HG03342 (cell line): Measurements from ENCODE around the gene PPFIA4.

Source experiments
- ATAC-seq: cut with Tn5 transposase; IDR thresholded peaks from one replicate; pipeline ENCODE4 v1.9.1; 2021; ENCODE audit warnings: mild to moderate bottlenecking, moderate library complexity; ENCODE audit not compliant: unreplicated experiment

The PPFIA4 gene

DNA sequence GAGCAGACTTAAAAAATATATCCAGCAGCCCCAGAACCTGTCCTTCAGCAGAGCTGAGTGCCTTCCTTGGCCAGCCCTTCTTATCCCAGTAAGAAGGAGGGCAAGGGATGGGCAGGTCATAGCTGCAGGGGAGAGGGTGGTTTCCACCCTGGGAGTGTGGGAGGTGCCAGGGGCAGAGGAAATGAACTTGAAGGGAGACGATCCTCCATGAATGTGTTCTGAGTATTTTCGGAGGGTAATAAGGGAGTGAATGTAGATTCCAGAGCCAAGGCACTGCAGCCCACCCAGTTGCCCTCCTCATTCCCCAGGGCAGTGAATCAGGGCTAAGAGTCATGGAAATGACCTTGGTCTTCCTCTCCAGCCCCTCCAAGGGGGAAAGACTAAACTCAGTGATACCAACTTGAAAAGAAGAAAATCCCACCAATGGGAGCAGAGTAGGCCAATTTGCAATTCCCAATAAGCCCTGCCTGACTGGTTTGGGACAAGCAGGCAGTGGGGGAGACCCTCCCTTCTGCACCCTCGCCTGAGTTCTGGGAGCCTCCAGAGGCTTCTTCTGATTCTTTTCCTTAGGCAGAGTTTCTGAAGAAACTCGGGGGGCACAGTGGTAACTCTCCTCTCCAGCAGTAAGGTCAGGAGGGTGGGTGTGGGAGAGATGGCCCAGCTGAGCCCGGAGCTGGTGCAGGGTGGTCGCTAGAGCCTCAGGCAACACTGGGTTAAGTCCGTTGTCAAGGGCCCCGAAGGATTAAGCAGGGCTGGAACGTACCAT lies 55.4 kb downstream of the PPFIA4 start:
- no peak for ATAC-seq

GRCh38 chr1:203082231-203082505 lies 55.9 kb downstream of the PPFIA4 start:
- ATAC-seq, result no peak

GRCh38 chr1:203082571-203083462 lies 56.5 kb downstream of the PPFIA4 start:
- no peak for ATAC-seq

DNA sequence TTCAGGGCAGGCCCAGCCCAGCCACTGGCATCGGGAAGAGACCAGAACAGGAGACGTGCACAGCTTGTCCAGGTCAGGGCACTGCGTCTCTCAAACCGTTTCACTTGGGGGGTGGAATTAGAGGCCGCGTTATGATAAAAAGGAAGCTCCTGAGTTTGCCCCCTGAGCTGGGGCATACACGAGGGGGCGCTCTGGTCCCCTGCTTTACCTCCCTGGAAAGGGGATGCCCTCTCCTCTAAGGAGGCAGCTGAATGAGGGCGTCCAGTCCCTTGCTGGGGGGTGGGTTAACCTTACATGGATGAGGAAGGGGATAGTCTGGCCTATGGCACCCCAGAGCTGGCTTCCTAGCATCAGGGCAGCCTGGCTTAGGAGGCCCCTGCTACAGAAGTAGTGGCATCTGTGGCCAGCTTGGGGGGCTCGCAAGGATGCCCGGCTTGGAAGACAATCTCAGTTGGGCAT lies 57.2 kb downstream of the PPFIA4 start:
- no peak for ATAC-seq

DNA sequence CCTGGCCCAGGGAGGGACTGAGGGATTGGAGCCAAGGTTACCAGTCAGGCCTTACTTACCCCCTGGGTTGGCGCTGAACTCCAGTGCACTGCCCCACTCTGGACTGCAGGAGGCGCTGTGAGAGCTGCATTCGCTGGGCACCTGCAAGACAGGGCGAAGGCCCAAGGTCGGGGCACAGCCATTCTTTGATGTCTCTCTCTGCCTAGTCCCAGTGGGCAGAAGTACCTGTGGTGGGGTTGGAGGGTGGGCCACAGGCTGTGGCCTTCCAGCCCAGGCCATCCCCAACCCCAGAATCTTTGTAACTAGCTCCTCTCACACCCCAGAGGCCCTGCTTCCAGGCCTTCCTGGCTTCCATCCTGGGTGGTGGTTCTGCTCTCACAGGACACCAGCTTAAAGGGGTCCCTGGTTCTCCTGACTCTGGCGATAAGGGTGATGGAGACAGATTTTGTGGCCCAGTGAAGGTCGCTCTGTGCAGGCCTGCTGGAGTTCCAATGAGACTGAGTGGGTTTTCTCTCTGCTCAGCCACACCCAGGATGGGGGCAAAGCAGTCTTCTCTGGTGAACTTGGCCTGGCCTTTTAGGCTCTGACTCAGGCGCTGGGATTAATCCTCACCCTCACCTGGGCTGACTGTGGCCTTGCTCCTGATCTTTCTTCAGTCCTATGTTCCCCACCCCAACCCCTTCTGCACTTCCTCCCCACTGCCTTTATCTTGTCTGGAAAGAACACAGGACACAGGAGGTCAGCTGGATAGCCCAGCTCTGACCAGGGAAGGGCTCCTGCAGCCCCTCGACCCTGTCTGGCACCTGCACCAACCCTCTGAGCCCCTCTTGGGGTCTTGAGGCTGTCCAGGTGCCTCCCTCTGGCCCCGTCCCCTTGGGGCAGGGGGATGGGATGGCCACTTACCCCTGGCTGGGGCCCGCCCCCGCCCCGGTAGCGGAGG lies 58.6 kb downstream of the PPFIA4 start:
- ATAC-seq, result no peak

DNA sequence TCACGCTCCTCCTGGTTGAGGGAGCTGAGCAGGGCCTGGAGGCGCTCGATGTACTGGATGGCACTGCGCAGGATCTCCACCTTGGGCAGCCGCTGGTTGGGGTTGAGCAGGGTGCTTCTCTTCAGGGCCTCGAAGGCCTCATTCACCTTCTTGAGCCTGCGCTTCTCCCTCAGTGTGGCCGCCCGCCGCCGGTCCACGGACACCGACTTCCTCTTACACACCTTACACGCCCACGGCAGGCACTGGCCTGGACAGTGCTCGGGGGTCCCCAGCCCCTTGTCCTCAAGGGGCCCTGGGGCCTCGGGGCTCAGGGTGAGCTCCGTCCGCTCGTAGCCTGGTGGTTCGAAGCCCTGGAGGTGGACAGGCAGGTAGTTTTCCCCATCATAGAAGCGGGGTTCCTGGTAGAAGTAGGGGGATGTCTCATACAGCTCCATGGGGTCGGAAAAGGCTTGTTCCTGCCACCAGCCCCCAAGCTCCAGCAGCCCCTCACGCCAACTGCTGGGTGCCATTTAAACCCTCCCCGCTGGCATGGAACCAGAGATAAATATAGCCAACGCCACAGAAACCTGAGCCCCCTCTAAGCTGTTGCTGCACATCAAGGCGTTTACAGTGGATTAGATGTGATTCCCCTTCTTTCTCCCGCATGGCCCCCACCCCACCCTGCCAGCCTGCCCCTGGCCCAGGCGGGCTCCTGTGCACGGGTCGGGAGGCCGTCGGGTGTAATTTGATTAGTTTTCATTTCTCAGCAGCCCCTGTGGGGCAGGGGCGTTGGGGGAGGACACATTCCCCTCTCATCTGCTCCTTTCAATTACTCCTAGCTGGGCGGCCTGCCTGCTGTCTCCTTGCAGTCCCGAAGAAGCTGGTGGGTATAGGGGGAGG lies 59.5 kb downstream of the PPFIA4 start, which contains the start of gene MYOG:
Gene MYOG, minus strand, starts transcription at position 485 of the 879 bp plus-strand sequence. Its CDS starts 51 bp downstream, at position 434.
- no peak for ATAC-seq

- no peak for ATAC-seq
Measured at GRCh38 chr1:203086992-203087763, 60.9 kb downstream of the PPFIA4 start.

DNA sequence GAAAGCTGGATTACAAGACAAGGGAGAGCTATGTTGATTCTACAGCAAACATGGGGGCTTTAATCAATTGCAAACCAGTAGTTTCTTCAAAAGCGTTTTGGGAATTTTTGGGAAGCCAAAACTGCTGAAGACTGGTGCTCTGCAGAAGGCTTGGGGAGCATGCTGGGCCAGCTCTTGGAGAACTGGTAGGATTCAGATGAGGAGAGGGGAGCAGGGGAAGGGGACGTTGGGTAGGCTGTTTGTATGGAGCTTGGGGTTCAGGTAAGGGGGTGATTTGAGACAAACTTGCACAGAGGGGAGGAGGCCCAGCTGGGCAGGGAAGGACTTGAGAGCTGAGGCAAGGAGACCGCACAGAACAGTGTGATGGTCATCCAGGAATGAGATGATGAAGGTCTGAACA lies 62.1 kb downstream of the PPFIA4 start:
- ATAC-seq, result no peak

DNA sequence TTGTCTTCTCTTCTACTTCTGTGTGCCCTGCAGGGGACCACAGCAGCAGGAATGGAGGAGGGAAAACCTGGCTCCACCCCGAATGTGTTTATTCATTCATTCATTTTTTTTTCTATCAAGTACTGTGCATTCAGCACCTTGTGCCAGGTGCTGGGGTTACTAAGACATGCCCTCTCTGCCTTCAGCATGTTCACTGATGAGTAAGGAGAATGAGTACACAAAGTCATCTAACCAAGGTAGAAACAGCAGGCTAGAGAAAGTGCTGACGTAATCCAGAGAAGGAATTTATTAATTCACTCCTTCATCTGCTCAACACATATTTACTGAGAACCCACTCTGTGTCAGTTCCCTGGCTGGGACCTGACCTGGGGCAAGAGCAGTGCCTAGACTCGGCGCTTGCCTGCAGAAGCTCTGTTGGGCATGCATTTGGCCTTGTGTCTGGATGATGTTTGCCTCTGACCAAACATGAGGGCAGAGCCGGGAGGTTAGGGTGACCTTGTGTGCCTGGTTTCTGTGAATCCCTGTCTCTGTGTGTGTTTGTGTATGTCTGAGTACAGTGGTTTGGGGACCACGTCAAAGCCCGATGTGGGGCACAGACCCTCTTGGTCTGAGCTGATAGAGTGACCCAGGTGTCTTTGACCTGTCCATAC lies 62.8 kb downstream of the PPFIA4 start:
- ATAC-seq, result no peak

- no peak for ATAC-seq
Measured at GRCh38 chr1:203089651-203090045, 63.4 kb downstream of the PPFIA4 start.

DNA sequence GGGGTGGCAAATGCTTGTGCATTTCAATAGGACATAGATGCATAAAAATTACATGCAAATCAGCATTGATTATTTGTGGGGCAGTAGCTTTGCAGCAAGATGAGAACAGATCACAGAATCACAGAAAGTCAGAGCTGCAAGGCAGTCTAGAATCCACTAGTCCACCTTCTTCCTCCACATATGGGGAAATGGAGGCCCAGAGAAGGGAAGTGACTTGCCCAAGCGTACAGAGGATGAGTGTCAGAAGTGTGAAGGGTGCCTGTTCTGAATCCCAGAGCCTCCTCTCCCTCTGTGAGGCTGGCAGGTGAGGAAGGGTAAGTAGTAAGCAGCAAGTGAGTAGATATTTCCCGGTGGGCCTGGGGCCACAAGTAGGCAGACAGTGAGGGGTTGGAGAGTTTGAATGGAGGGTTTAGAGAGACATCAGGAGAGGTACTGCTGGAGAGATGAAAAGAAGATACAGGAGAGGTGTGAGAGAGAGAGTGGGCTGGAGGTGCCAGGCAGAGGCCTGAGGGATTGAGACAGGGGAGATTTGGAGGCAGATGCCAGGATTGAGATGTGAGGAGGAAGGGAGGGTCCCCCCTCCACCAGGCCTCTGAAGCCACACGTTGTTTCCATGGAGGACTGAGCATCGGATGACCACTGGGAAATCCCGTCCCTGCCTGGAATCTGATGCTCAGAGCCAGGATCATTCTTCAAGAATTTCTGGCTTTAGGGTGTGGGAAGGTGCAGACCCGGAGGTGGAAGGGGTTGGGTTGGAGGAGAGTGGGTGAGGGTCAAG lies 64.3 kb downstream of the PPFIA4 start:
- no peak for ATAC-seq

DNA sequence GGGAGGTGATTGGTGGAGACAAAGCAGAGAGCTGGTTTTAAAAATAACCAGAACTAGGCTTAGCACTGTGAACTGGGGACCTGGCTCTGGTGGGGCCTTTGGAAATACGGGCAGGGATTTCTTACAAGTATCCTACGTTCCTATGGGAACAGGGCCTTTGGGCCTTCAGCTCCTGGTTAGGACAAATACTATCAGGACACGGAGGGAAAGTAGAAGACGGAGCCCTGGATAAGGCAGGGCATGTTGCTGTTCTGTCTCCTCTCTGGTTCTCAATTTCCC lies 64.8 kb downstream of the PPFIA4 start:
- ATAC-seq, result no peak

DNA sequence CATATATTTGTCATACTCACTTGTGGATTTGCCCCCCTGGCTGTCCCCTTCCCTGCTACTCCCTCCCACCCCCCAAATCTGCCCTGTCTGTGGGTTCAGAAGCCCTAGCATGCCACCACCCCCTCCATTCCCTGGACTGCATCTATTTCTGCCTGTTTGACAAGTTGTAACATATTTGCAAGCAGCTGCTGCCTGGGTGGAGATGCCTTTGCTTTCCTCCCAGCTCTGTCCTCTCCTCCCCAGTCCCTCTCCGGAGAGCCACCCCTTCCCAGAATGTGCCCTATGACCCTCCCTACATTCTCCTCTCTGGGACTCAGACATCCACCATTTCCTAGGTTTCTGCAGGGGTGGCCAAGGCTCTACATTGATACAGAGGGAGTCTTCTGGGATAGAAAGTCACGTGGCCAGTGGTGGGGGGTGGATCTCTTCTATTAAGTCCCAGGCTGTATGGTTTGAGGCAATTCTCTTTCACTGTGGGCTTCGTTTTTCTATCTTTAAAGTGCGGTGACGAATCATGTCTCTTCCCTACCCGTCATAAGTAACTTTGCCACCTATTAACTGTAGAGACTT lies 65.6 kb downstream of the PPFIA4 start:
- ATAC-seq, result no peak

DNA sequence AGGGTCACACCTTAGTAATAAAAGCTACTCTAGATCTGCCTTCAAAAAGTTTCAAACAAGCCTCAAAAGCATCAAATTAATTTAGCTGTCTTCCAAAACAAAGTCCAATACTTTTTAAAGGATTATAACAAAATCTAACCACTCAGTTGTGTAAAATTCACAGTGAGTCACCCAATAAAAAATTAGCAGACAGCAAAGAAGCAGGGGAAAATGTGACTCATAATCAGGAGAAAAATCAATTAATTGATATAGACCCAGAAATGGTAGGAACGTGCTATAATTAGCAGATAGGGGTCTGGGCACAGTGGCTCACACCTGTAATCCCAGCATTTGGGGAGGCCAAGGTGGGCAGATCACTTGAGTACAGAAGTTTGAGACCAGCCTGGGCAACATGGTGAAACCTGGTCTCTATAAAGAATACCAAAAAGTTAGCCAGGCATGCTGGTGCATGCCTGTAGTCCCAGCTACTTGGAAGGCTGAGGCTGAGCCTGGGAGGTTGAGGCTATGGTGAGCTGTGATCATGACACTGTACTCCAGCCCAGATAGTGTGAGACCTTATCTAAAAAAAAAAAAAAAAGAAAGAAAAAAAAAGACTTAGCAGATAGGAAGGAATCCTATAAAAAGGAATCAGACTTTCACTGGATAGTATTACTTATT lies 67.6 kb downstream of the PPFIA4 start:
- no peak for ATAC-seq

GRCh38 chr1:203095061-203095690 lies 68.9 kb downstream of the PPFIA4 start:
- ATAC-seq, result no peak

DNA sequence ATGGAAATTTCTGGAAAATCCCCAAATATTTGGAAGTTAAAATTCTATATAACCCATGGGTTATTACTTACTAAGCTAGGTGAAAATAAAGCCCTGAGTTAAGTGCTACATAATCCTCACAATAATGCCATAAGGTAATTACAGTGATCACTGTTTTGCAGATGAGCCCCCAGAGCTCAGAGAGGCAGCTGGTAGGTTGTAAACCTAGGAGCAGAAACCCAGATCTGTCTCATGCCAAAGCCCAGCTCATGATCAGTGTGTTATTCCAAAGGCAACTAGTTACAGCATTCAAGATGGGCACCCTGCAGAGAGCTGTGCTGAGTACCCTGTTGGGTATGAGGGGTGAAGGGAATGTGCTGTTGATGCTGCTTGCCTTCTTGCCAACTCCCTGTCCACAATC lies 70.3 kb downstream of the PPFIA4 start:
- ATAC-seq, result no peak

DNA sequence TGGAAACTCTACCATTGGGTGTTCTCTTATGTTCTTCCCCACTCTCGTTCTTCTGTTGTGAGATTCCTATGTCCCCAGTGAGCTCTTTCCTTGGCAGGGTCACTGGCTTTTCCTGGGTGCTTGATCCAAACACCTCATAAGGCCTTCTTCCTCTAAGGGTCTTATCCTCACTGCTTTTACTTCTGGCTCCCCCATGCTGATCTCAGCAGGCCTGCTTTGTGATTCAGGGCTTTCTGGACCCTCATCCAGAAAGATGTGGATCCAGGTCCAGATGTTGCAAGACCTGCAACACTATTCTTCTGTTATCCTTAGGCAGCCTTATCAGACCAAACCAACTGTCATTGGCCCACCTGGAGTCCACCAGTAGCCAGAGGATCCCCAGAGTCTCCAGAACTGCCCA lies 70.7 kb downstream of the PPFIA4 start:
- no peak for ATAC-seq
